ENCODE data around the gene BRIP1. TPM values are rescaled to one million over a fixed set of nuclear protein-coding genes. Genes with fewer than 3 reads are reported as not detected.

Gene BRIP1
- total and polyA plus RNA-seq, 10 of the 15 experiments (the other 5 are each of a cell fraction or from before 2014, with no cell fraction given) = 4.0 to 24.2 (median 12.8) TPM

DNA sequence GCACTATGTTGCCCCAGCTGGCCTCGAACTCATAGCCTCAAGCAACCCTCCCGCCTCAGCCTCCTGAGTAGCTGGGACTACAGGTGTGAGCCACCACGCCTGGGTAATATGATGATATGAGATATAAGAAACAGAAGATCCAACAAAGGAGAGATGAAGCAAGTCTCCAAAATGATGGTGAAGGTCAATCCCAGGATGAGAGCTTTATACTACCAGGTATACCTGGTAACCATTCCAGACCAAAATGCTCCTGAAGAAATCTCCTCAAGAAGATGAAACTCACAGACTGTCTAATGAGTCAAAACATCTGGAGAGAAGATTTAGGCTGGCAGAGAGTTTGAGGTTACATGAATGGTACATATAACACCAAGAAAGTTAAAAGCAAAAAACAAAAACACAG, 39.9 kb upstream of the BRIP1 start:
- BruUV-seq (replicated peaks) = no TSS peak
- FAIRE-seq (no peak), ATAC-seq (no peak), DNase-seq (ENCODE audit: low read depth, low spot score) (no peak)
- H3K4me3 ChIP-seq = no peak overlapping the region
- H2AFZ ChIP-seq (ENCODE audit: control insufficient read depth, low read depth, low read length) = no peak overlapping the region
- H3K36me3 ChIP-seq (ENCODE audit: control insufficient read depth in 2 of 2, insufficient read depth in 2 of 2, low read length in 1 of 2) = peaks cover 2 to 27% of the 10 kb centered on the region in 2 experiments
- intact Hi-C loops (cut with micrococcal nuclease; ENCODE audit: unreplicated experiment) (no loop called here), in situ Hi-C loops (cut with MboI) (no loop called here)
- H3K9me3 ChIP-seq (replicated peaks; ENCODE audit: control insufficient read depth, insufficient read depth, low read length) = no peaks in the 10 kb centered on the region
- TF ChIP-seq BACH1 (IDR thresholded peaks at IDR 0.05; ENCODE audit: borderline replicate concordance) (no peak), NFXL1 (IDR thresholded peaks at IDR 0.05; ENCODE audit: borderline replicate concordance) (peak; percentile 65; the same call in 1 of the 2 replicates)
- no peak overlapping the region for H3K4me2 ChIP-seq (ENCODE audit: control insufficient read depth, insufficient read depth)
- RAD21 ChIA-PET (ENCODE audit: unreplicated experiment) = interaction anchor here (1.1 to 3.6 kb wide), 2 partner anchors 163 to 206 kb away, joined by 4 to 27 read pairs; no protein-coding TSS in a partner anchor
- POLR2A ChIA-PET = interaction anchor here (0.6 kb wide), 2 partner anchors 11 to 103 kb away, joined by 3 to 7 read pairs; no protein-coding TSS in a partner anchor
- SMC1A ChIA-PET (ENCODE audit: uncharacterized antibody, unreplicated experiment) = interaction anchor here (0.7 to 2.6 kb wide), 3 partner anchors 42 to 208 kb away, joined by 3 to 15 read pairs (median 6); no protein-coding TSS in a partner anchor
- CTCF ChIA-PET = interaction anchor here (0.6 to 3.2 kb wide), 2 partner anchors 206 to 210 kb away, joined by 3 to 30 read pairs; no protein-coding TSS in a partner anchor
- H3K9ac ChIP-seq (ENCODE audit: control insufficient read depth, insufficient read depth, low read length) = no peak overlapping the region
- no peaks in the 10 kb centered on the region for H3K27me3 ChIP-seq (replicated peaks in 1 of 2; ENCODE audit: control insufficient read depth in 2 of 2, insufficient read depth in 2 of 2, low read length in 1 of 2)
- no peak overlapping the region for H3K27ac ChIP-seq (ENCODE audit: control insufficient read depth, insufficient read depth)
- no peaks in the 10 kb centered on the region for H3K79me2 ChIP-seq (ENCODE audit: control insufficient read depth, insufficient read depth, low read length)
- H4K20me1 ChIP-seq (ENCODE audit: control insufficient read depth, insufficient read depth) = no peaks in the 10 kb centered on the region
- H3K4me1 ChIP-seq (ENCODE audit: control insufficient read depth, insufficient read depth, low read length) = no peaks in the 10 kb centered on the region
- WGBS (ENCODE audit: insufficient coverage, insufficient replicate concordance, low lambda C conversion rate, missing lambda C conversion rate) = 96% methylated on average over 3 of the region's 3 CpGs

DNA sequence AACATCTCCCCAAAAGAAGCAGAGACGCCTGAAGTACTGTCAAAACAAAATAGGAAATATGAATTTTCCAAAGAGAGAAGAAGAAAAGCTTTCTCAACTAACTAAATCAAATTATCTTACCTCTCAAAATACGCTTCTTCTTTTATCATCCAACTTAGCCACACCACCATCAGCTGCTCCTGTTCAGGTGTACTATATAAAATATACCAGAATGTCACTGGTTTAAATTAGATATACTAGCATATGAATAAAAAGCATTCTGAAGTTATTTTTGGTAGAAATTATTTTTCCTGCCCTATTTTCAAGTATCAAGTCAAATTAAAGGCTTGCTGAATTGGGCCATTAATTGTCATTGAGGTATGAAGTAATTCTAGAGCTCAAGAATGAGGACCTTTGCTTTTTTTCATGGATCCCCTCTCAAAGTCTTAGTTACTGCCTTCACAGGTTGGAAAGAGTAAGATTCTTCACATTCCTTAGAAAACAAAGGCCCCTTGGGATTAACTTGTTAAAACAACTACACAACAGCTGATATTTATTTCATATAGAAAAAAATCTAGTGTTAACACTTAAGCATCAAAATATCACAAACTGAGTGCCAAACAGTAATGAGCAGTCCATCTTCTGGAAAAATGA, 34.3 kb upstream of the BRIP1 start:
- in situ Hi-C loops (cut with MboI) (no loop called here), intact Hi-C loops (cut with micrococcal nuclease; ENCODE audit: unreplicated experiment) (no loop called here)
- FAIRE-seq (no peak), DNase-seq (ENCODE audit: low read depth, low spot score) (no peak), ATAC-seq (no peak)
- ChIA-PET POLR2A (no interaction called here), RAD21 (ENCODE audit: unreplicated experiment) (interaction anchor here (2.1 kb wide), 1 partner anchor 212 kb away, joined by 16 read pairs; no protein-coding TSS in a partner anchor), CTCF (interaction anchor here (0.7 to 4.6 kb wide), 2 partner anchors 61 to 212 kb away, joined by 3 to 32 read pairs; no protein-coding TSS in a partner anchor), SMC1A (ENCODE audit: uncharacterized antibody, unreplicated experiment) (interaction anchor here (0.8 to 1.4 kb wide), 3 partner anchors 62 to 212 kb away, joined by 3 to 7 read pairs (median 3); no protein-coding TSS in a partner anchor)
- TF ChIP-seq STAT1 (conservative IDR thresholded peaks at IDR 0.05) (no peak), NFXL1 (IDR thresholded peaks at IDR 0.05; ENCODE audit: borderline replicate concordance) (peak; percentile 32; the same call in 1 of the 2 replicates), ETV6 (conservative IDR thresholded peaks at IDR 0.05 in 1 of 2, IDR thresholded peaks at IDR 0.05 in 1 of 2; ENCODE audit: borderline replicate concordance in 1 of 2, low read depth in 1 of 2) (0 out of 4 replicates have a peak, but pooled peaks of 1 of the 2 experiments have one; percentile 10), YBX1 (IDR thresholded peaks at IDR 0.05) (no peak), JUND (IDR thresholded peaks at IDR 0.05; ENCODE audit: low read depth, low read length) (no peak)
- TF ChIP-seq, protein P1, sequence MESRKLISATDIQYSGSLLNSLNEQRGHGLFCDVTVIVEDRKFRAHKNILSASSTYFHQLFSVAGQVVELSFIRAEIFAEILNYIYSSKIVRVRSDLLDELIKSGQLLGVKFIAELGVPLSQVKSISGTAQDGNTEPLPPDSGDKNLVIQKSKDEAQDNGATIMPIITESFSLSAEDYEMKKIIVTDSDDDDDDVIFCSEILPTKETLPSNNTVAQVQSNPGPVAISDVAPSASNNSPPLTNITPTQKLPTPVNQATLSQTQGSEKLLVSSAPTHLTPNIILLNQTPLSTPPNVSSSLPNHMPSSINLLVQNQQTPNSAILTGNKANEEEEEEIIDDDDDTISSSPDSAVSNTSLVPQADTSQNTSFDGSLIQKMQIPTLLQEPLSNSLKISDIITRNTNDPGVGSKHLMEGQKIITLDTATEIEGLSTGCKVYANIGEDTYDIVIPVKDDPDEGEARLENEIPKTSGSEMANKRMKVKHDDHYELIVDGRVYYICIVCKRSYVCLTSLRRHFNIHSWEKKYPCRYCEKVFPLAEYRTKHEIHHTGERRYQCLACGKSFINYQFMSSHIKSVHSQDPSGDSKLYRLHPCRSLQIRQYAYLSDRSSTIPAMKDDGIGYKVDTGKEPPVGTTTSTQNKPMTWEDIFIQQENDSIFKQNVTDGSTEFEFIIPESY (IDR thresholded peaks at IDR 0.05) = no peak
- TF ChIP-seq, protein P2, sequence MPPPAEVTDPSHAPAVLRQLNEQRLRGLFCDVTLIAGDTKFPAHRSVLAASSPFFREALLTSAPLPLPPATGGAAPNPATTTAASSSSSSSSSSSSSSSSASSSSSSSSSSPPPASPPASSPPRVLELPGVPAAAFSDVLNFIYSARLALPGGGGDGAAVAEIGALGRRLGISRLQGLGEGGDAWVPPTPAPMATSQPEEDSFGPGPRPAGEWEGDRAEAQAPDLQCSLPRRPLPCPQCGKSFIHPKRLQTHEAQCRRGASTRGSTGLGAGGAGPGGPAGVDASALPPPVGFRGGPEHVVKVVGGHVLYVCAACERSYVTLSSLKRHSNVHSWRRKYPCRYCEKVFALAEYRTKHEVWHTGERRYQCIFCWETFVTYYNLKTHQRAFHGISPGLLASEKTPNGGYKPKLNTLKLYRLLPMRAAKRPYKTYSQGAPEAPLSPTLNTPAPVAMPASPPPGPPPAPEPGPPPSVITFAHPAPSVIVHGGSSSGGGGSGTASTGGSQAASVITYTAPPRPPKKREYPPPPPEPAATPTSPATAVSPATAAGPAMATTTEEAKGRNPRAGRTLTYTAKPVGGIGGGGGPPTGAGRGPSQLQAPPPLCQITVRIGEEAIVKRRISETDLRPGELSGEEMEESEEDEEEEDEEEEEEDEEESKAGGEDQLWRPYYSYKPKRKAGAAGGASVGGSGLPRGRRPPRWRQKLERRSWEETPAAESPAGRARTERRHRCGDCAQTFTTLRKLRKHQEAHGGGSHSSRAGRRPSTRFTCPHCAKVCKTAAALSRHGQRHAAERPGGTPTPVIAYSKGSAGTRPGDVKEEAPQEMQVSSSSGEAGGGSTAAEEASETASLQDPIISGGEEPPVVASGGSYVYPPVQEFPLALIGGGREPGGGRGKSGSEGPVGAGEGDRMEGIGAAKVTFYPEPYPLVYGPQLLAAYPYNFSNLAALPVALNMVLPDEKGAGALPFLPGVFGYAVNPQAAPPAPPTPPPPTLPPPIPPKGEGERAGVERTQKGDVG (CRISPR knock-in tag; IDR thresholded peaks at IDR 0.05) = no peak
- Histone ChIP-seq H3K27me3 (replicated peaks in 1 of 2; ENCODE audit: control insufficient read depth in 2 of 2, insufficient read depth in 2 of 2, low read length in 1 of 2) (no peaks in the 10 kb centered on the region), H3K9ac (ENCODE audit: control insufficient read depth, insufficient read depth, low read length) (no peak overlapping the region), H4K20me1 (ENCODE audit: control insufficient read depth, insufficient read depth) (no peaks in the 10 kb centered on the region), H3K9me3 (replicated peaks; ENCODE audit: control insufficient read depth, insufficient read depth, low read length) (no peaks in the 10 kb centered on the region), H3K27ac (ENCODE audit: control insufficient read depth, insufficient read depth) (no peak overlapping the region), H3K36me3 (ENCODE audit: control insufficient read depth in 2 of 2, insufficient read depth in 2 of 2, low read length in 1 of 2) (peaks cover 0 to 18% of the 10 kb centered on the region in 2 experiments; a peak in 3 of 4 replicates), H3K4me3 (no peak overlapping the region), H3K4me1 (ENCODE audit: control insufficient read depth, insufficient read depth, low read length) (no peaks in the 10 kb centered on the region), H2AFZ (ENCODE audit: control insufficient read depth, low read depth, low read length) (no peak overlapping the region), H3K4me2 (ENCODE audit: control insufficient read depth, insufficient read depth) (no peak overlapping the region), H3K79me2 (ENCODE audit: control insufficient read depth, insufficient read depth, low read length) (no peaks in the 10 kb centered on the region)
- WGBS (ENCODE audit: insufficient coverage, insufficient replicate concordance, low lambda C conversion rate, missing lambda C conversion rate) = 94% methylated on average over 2 of the region's 2 CpGs
- BruUV-seq (replicated peaks) = no TSS peak
